Tibial artery (tissue), 4 donors: ENCODE results near the gene USP34.

Source experiments
- DNase-seq, 2 donors: peaks; one replicate each; pipeline ENCODE4 v3.0.0-alpha.2; 2019
- H3K27ac ChIP-seq, 2 donors: fragments of 200-600 bp; sonication (generic) in 1 of 2; 1 replicate in 1 of 2; 2 replicates in 1 of 2; pipeline ENCODE4 v1.5.1; 2018 to 2019; ENCODE audit warnings: mild to moderate bottlenecking in 1 of 2
- H3K27me3 ChIP-seq, 2 donors: fragments of 200-600 bp; sonication (generic) in 1 of 2; one replicate each; pipeline versions ENCODE4 v1.5.1 to v1.6.0; 2016 to 2019
- H3K36me3 ChIP-seq, 3 donors: fragments of 200-600 bp; sonication (generic) in 2 of 3; one replicate each; pipeline ENCODE4 v1.5.1; 2016 to 2019; ENCODE audit warnings: mild to moderate bottlenecking in 2 of 3
- H3K4me1 ChIP-seq, 4 donors: fragments of 200-600 bp; sonication (generic) in 2 of 4; 1 replicate in 3 of 4; 2 replicates in 1 of 4; pipeline ENCODE4 v1.5.1; 2016 to 2019
- H3K4me3 ChIP-seq, 2 donors: fragments of 200-600 bp; sonication (generic) in 1 of 2; 1 replicate in 1 of 2; 2 replicates in 1 of 2; pipeline ENCODE4 v1.5.1; 2018 to 2019; ENCODE audit warnings: mild to moderate bottlenecking in 2 of 2
- H3K9me3 ChIP-seq, 3 donors: fragments of 200-600 bp; sonication (generic) in 1 of 3; one replicate each; pipeline ENCODE4 v1.5.1; 2016 to 2019
- intact Hi-C: fragments of 100-400 bp; cut with DNase I; formaldehyde crosslinking; loops from one replicate; pipeline ENCODE4 v1.15.0; 2023; ENCODE audit warnings: low total_unique reads
- TF ChIP-seq, protein P1 (sequence below), 2 experiments: fragments of 200-600 bp in 1 of 2; fragments of 450-650 bp in 1 of 2; IDR thresholded peaks; one replicate each; pipeline ENCODE4 v1.5.1; 2017 to 2019; ENCODE audit warnings: antibody characterized with exemption in 2 of 2, mild to moderate bottlenecking in 1 of 2, moderate library complexity in 1 of 2

USP34 gene

DNA sequence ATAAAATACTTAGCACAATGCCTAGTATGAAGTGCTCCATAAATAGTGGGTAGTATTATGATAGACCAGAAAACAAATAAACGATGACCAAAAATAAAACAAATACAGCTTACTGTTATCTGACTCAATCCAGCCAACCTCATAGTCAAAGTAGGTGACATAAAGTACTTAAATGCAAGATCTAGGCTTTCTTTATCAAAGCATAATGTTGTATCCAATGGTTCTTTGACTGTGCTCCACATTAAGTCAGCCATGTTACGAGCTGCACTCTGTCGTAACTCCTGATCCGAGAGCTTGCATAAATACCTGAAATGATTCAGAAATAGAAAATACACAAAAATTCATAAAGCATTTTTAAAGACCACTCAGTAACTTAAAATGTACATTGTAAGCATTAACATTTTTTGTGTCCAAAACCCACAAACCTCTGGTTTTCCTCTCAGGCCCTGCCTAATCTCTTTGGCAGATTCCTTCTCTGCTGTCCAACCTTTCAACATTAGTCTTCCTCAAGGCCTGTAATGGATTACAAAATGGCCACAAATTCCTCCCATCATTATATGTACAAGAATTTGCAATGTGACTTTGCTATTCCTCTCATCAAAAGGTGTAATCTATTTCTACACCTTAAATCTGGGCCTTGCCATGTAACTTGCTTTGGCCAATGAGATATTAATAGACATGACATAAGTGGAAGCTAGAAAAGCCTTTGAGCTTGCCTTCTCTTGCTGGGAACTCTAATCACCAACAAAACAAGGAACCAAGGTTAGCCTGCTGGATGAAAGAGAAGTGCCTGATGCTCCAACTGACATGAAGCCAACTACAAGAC, 90.6 kb downstream of the USP34 start:
- Histone ChIP-seq H3K36me3 (peaks cover 33 to 69% (median 52%) of the 10 kb centered on the region in 3 donors), H3K9me3 (no peaks in the 10 kb centered on the region), H3K4me3 (no peak overlapping the region), H3K4me1 (peaks cover 0 to 6% (median 0%) of the 10 kb centered on the region in 4 donors), H3K27me3 (no peaks in the 10 kb centered on the region), H3K27ac (no peak overlapping the region)
- DNase-seq: no peak
- intact Hi-C loops: no loop called here
- TF ChIP-seq, protein P1, sequence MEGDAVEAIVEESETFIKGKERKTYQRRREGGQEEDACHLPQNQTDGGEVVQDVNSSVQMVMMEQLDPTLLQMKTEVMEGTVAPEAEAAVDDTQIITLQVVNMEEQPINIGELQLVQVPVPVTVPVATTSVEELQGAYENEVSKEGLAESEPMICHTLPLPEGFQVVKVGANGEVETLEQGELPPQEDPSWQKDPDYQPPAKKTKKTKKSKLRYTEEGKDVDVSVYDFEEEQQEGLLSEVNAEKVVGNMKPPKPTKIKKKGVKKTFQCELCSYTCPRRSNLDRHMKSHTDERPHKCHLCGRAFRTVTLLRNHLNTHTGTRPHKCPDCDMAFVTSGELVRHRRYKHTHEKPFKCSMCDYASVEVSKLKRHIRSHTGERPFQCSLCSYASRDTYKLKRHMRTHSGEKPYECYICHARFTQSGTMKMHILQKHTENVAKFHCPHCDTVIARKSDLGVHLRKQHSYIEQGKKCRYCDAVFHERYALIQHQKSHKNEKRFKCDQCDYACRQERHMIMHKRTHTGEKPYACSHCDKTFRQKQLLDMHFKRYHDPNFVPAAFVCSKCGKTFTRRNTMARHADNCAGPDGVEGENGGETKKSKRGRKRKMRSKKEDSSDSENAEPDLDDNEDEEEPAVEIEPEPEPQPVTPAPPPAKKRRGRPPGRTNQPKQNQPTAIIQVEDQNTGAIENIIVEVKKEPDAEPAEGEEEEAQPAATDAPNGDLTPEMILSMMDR (IDR thresholded peaks at IDR 0.05): no peak

DNA sequence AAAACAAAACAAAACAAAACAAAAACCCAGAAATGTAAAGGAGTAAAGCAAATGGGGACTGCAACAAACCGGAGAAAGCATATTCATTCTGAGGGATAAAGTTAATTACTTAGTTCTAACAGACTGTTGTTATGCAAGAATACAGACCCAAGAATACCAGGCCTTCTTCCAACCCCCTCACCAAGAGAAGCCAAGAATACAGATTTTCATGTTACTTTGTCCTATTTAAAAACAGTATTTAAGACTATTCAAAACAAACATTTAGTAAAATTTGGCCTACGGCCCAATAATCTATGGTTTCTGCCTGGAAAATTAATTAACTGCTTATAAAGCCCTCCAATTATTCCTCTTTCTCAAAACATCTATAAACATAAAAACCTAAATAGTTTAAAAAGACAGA, 91.4 kb downstream of the USP34 start:
- TF ChIP-seq, protein P1 (IDR thresholded peaks at IDR 0.05): no peak
- no peaks in the 10 kb centered on the region for H3K27me3 ChIP-seq
- no peak overlapping the region for H3K27ac ChIP-seq
- no peaks in the 10 kb centered on the region for H3K9me3 ChIP-seq
- no peak for DNase-seq
- peaks cover 0 to 6% (median 0%) of the 10 kb centered on the region in 4 donors for H3K4me1 ChIP-seq
- H3K4me3 ChIP-seq: no peak overlapping the region
- H3K36me3 ChIP-seq: peaks cover 34 to 74% (median 60%) of the 10 kb centered on the region in 3 donors
- intact Hi-C loops: no loop called here

DNA sequence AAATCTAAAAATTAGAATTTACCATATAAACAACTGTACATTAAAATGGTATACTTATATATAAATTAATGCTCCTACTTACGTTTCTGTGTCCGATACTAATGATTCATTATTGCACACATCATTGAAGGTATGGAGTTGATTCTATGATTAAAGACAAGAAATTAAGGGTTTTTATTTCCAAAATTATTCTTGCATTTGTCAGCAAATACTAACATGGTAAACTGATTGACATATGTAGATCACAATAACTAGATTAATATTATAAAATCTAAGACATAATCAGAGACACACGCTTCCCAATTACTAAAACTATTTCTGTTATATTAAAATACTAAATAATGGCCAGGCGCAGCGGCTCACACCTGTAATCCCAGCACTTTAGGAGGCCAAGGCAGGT, 92.6 kb downstream of the USP34 start:
- intact Hi-C loops: no loop called here
- H3K4me3 ChIP-seq: no peak overlapping the region
- H3K9me3 ChIP-seq: no peaks in the 10 kb centered on the region
- no peak for DNase-seq
- peaks cover 41 to 80% (median 63%) of the 10 kb centered on the region in 3 donors for H3K36me3 ChIP-seq
- TF ChIP-seq, protein P1 (IDR thresholded peaks at IDR 0.05): no peak
- peaks cover 0 to 6% (median 0%) of the 10 kb centered on the region in 4 donors for H3K4me1 ChIP-seq
- no peaks in the 10 kb centered on the region for H3K27me3 ChIP-seq
- no peak overlapping the region for H3K27ac ChIP-seq

DNA sequence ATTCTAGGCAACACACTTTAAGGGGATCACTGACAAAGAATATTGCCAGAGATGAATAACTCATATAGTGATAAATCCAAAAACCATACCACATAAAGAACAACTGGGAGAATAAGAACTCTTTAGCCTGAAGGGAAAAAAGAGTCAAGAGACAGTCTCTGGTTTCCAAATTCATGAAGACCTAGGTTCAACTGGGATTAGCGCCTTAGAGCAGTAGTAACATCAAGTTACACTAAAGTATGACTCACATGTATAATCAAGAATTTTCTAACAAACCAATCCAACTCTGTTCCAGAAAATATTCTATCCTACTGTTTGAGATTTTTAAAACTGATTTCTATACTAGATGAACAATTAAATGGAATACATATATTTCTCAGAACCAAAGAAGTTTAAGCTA, 93.8 kb downstream of the USP34 start:
- Histone ChIP-seq H3K36me3 (peaks cover 35 to 73% (median 54%) of the 10 kb centered on the region in 3 donors), H3K4me1 (peaks cover 0 to 6% (median 0%) of the 10 kb centered on the region in 4 donors), H3K27me3 (no peaks in the 10 kb centered on the region), H3K27ac (no peak overlapping the region), H3K9me3 (no peaks in the 10 kb centered on the region), H3K4me3 (no peak overlapping the region)
- intact Hi-C loops: no loop called here
- TF ChIP-seq, protein P1 (IDR thresholded peaks at IDR 0.05): no peak
- no peak for DNase-seq

DNA sequence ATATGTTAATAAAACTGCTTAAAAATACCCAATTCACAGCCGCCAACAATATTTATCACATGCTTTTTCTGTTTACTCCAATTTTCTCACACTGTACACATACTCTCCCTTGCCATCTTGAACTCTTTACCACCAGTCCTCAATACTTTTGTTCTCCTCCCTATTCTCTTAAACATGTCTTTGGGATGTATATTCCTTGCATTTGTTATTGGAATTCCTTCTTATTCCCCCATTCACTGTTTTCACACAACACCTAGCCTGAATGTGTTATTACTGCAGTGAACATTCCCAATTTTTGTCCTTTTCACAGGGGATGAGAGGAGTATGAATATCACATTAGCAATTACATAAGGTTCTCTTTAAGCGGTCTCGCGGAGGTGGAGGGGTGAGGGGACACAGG, 94.7 kb downstream of the USP34 start:
- Histone ChIP-seq H3K9me3 (no peaks in the 10 kb centered on the region), H3K4me3 (no peak overlapping the region), H3K27me3 (no peaks in the 10 kb centered on the region), H3K4me1 (peaks cover 0 to 6% (median 0%) of the 10 kb centered on the region in 4 donors), H3K36me3 (peaks cover 40 to 68% (median 46%) of the 10 kb centered on the region in 3 donors), H3K27ac (no peak overlapping the region)
- TF ChIP-seq, protein P1 (IDR thresholded peaks at IDR 0.05): no peak
- no peak for DNase-seq
- intact Hi-C loops: no loop called here
